ENCODE data around the gene ZFP92. TPM values are rescaled to one million over a fixed set of nuclear protein-coding genes. Genes with fewer than 3 reads are reported as not detected.

Gene ZFP92
- total RNA-seq, 1 donor from 2014 or later, result 0.45 TPM

- ATAC-seq, result peak; percentile 62
- no peak for DNase-seq (ENCODE audit: low spot score)
Observed at GRCh38 chrX:153406903-153407302, 4.4 kb upstream of the ZFP92 start.

- ATAC-seq, result no peak
- DNase-seq (ENCODE audit: low spot score), result no peak
Observed at GRCh38 chrX:153407736-153408135, 3.5 kb upstream of the ZFP92 start.

GRCh38 chrX:153408221-153408721, 3.0 kb upstream of the ZFP92 start:
- DNase-seq (ENCODE audit: low spot score), result no peak
- no peak for ATAC-seq

GRCh38 chrX:153408871-153409351, 2.4 kb upstream of the ZFP92 start:
- DNase-seq (ENCODE audit: low spot score) (no peak), ATAC-seq (no peak)

- peak; percentile 55 for DNase-seq (ENCODE audit: low spot score)
- ATAC-seq, result peak; percentile 64
Observed at GRCh38 chrX:153409414-153410101, 1.7 kb upstream of the ZFP92 start.

- ATAC-seq, result no peak
Observed at GRCh38 chrX:153410373-153410772, 899 bp upstream of the ZFP92 start.

GRCh38 chrX:153410888-153411254, 401 bp upstream of the ZFP92 start:
- ATAC-seq (peak; percentile 4), DNase-seq (ENCODE audit: low spot score) (no peak)

More at GRCh38 chrX:153410373-153410772, 899 bp upstream of the ZFP92 start:
- DNase-seq (ENCODE audit: low spot score), result no peak

GRCh38 chrX:153411988-153412574, 809 bp downstream of the ZFP92 start:
- no peak for DNase-seq (ENCODE audit: low spot score)
- no peak for ATAC-seq

- ATAC-seq (no peak), DNase-seq (ENCODE audit: low spot score) (no peak)
Observed at GRCh38 chrX:153412746-153413720, 1.8 kb downstream of the ZFP92 start.

- ATAC-seq (no peak), DNase-seq (ENCODE audit: low spot score) (no peak)
Observed at GRCh38 chrX:153413731-153414130, 2.5 kb downstream of the ZFP92 start.

GRCh38 chrX:153414856-153415510, 3.7 kb downstream of the ZFP92 start:
- DNase-seq (ENCODE audit: low spot score) (no peak), ATAC-seq (no peak)

- ATAC-seq (no peak), DNase-seq (ENCODE audit: low spot score) (no peak)
Observed at GRCh38 chrX:153416781-153417450, 5.6 kb downstream of the ZFP92 start.

GRCh38 chrX:153417637-153418036, 6.4 kb downstream of the ZFP92 start:
- DNase-seq (ENCODE audit: low spot score), result no peak

GRCh38 chrX:153420851-153421599, 9.8 kb downstream of the ZFP92 start:
- no peak for DNase-seq (ENCODE audit: low spot score)
- ATAC-seq, result no peak

More at GRCh38 chrX:153417637-153418036, 6.4 kb downstream of the ZFP92 start:
- no peak for ATAC-seq

GRCh38 chrX:153421856-153422255, 10.6 kb downstream of the ZFP92 start:
- ATAC-seq, result no peak
- no peak for DNase-seq (ENCODE audit: low spot score)

- ATAC-seq (peak; percentile 80), DNase-seq (ENCODE audit: low spot score) (peak; percentile 70)
Observed at GRCh38 chrX:153423652-153424051, 12.4 kb downstream of the ZFP92 start.

- ATAC-seq, result no peak
- no peak for DNase-seq (ENCODE audit: low spot score)
Observed at GRCh38 chrX:153426204-153426603, 14.9 kb downstream of the ZFP92 start.

GRCh38 chrX:153430796-153431195, 19.5 kb downstream of the ZFP92 start:
- DNase-seq (ENCODE audit: low spot score), result no peak
- no peak for ATAC-seq

GRCh38 chrX:153433161-153433680, 21.9 kb downstream of the ZFP92 start:
- no peak for DNase-seq (ENCODE audit: low spot score)

More at GRCh38 chrX:153433161-153433680, 21.9 kb downstream of the ZFP92 start:
- ATAC-seq, result no peak
